ENCODE measurements around the gene FBH1.

The FBH1 gene

DNA sequence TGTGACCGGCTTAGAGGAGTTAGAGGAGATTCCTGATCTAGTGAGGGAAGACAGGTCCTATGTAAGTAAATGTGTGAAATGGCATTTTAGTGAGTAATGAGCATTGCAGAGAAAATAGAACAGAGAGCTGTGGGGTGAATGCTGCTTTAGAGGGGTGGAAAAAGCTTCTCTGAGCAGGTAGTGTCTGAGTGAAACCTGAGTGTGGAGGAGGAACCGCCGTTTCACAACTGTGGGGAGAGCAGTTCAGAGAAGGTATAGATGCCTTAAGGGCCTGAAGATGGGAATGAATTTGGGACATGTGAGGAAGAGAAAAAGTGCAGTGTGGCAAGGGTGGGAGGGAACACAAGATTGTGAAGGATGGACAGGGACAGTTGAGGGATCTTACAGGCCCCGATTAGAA lies 21.6 kb downstream of the FBH1 start:
- no peak overlapping the region for H3K9ac ChIP-seq (ENCODE audit: low read length)
- H3K4me1 ChIP-seq (ENCODE audit: control insufficient read depth, insufficient read depth, low read length): no peaks in the 10 kb centered on the region
- no peaks in the 10 kb centered on the region for H3K27me3 ChIP-seq (ENCODE audit: control insufficient read depth, insufficient read depth, low read length)
- H3K36me3 ChIP-seq (ENCODE audit: control insufficient read depth, insufficient read depth, low read length): peaks cover 54% of the 10 kb centered on the region
- H3K27ac ChIP-seq (ENCODE audit: low read depth, low read length): no peak overlapping the region
- no peak overlapping the region for H3K4me3 ChIP-seq (ENCODE audit: low read length)

DNA sequence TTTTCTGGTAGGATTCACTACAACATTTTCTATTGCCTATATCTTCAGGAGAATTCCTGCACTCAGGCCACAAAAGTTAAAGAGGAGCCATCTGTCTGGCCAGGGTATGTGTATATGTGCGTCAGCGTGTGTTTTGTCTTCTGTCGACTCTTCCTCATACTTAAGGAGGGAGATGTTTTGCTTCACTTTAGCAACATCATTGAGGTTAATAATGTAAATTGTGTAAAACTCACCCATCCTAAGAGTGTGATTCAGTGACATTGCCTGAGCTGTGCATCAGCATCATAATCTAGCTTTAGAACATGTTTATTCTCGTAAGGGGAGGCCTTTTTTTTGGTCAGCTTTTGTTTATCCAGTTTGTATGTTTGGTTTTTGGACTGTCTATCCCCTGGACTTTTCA lies 23.7 kb downstream of the FBH1 start:
- Histone ChIP-seq H3K27ac (ENCODE audit: low read depth, low read length) (no peak overlapping the region), H3K4me3 (ENCODE audit: low read length) (no peak overlapping the region), H3K36me3 (ENCODE audit: control insufficient read depth, insufficient read depth, low read length) (peaks cover 67% of the 10 kb centered on the region), H3K4me1 (ENCODE audit: control insufficient read depth, insufficient read depth, low read length) (no peaks in the 10 kb centered on the region), H3K9ac (ENCODE audit: low read length) (no peak overlapping the region), H3K27me3 (ENCODE audit: control insufficient read depth, insufficient read depth, low read length) (no peaks in the 10 kb centered on the region)

DNA sequence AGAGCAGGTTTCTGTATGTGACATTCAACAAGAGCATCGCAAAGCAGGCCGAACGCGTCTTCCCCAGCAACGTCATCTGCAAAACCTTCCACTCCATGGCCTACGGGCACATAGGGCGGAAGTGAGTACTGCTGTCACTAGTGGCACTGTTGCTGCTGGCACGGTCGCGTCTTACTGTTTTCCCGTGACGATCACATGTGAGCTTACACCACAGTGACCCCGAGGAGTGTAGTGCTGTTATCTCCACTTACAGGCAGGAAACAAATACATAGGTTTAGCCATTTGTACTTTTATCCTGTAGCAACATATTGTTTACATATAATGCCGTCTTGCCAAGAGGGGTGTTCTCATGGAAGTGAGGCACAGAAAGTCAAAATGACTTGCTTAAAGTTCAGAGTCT lies 25.4 kb downstream of the FBH1 start:
- Histone ChIP-seq H3K36me3 (ENCODE audit: control insufficient read depth, insufficient read depth, low read length) (peaks cover 54% of the 10 kb centered on the region), H3K4me3 (ENCODE audit: low read length) (no peak overlapping the region), H3K27me3 (ENCODE audit: control insufficient read depth, insufficient read depth, low read length) (no peaks in the 10 kb centered on the region), H3K4me1 (ENCODE audit: control insufficient read depth, insufficient read depth, low read length) (no peaks in the 10 kb centered on the region), H3K27ac (ENCODE audit: low read depth, low read length) (no peak overlapping the region), H3K9ac (ENCODE audit: low read length) (no peak overlapping the region)

DNA sequence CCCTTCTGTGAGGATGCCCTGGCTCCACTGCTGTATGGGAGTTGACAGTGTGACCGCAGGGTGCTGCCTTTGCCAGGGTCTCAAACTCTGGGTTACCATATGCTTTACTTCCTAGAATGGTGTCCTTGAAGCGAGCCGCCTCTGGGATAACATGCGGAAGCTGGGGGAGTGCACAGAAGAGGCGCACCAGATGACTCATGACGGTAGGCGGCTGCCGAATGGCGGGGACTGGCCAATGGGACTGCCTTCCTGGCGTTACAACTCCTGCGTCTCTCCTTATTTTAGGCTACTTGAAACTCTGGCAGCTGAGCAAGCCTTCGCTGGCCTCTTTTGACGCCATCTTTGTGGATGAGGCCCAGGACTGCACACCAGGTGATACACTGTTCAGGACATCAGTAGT lies 27.3 kb downstream of the FBH1 start:
- H3K9ac ChIP-seq (ENCODE audit: low read length): no peak overlapping the region
- no peak overlapping the region for H3K27ac ChIP-seq (ENCODE audit: low read depth, low read length)
- H3K27me3 ChIP-seq (ENCODE audit: control insufficient read depth, insufficient read depth, low read length): no peaks in the 10 kb centered on the region
- H3K4me3 ChIP-seq (ENCODE audit: low read length): no peak overlapping the region
- H3K4me1 ChIP-seq (ENCODE audit: control insufficient read depth, insufficient read depth, low read length): no peaks in the 10 kb centered on the region
- peaks cover 53% of the 10 kb centered on the region for H3K36me3 ChIP-seq (ENCODE audit: control insufficient read depth, insufficient read depth, low read length)

DNA sequence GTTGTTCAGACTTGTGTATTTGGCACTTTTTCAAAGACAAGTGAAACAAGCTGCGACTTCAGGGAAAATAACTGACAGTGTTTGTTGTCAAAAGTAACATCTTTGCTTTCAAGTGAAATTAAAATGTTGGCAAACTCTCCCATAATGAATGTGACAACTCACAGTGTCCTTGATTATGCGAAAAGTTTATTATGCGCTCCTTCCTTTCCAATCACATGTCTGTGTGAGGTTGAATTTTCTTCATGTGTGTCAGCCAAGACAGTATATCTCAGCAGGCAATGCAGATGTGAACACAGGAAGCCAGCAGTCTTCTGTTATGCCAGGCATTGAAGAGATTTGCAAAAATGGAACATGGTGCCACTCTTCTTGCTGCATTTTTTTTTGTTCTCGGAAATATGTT lies 28.7 kb downstream of the FBH1 start:
- H3K4me1 ChIP-seq (ENCODE audit: control insufficient read depth, insufficient read depth, low read length): no peaks in the 10 kb centered on the region
- H3K9ac ChIP-seq (ENCODE audit: low read length): no peak overlapping the region
- H3K27me3 ChIP-seq (ENCODE audit: control insufficient read depth, insufficient read depth, low read length): no peaks in the 10 kb centered on the region
- no peak overlapping the region for H3K27ac ChIP-seq (ENCODE audit: low read depth, low read length)
- peaks cover 63% of the 10 kb centered on the region for H3K36me3 ChIP-seq (ENCODE audit: control insufficient read depth, insufficient read depth, low read length)
- H3K4me3 ChIP-seq (ENCODE audit: low read length): no peak overlapping the region

DNA sequence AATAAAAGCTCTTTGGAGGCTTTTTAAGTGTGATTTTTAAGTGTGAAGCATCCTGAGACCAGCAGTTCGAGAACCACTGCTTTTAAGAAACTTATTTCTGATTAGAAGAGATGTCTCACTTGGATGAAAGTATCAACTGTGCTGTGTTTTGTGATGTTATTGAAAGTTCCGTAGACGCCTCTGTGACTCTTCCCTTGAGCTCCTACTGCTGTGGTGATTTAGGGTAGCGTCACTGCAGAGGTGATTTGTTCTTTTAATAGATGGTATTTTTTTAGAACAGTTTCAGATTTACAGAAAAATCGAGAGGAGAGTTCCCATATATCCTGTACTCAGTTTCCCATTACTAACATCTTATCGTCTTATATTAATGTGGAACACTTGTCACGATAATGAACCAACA lies 29.5 kb downstream of the FBH1 start:
- Histone ChIP-seq H3K9ac (ENCODE audit: low read length) (no peak overlapping the region), H3K4me3 (ENCODE audit: low read length) (no peak overlapping the region), H3K4me1 (ENCODE audit: control insufficient read depth, insufficient read depth, low read length) (no peaks in the 10 kb centered on the region), H3K27ac (ENCODE audit: low read depth, low read length) (no peak overlapping the region), H3K36me3 (ENCODE audit: control insufficient read depth, insufficient read depth, low read length) (peaks cover 62% of the 10 kb centered on the region), H3K27me3 (ENCODE audit: control insufficient read depth, insufficient read depth, low read length) (no peaks in the 10 kb centered on the region)

DNA sequence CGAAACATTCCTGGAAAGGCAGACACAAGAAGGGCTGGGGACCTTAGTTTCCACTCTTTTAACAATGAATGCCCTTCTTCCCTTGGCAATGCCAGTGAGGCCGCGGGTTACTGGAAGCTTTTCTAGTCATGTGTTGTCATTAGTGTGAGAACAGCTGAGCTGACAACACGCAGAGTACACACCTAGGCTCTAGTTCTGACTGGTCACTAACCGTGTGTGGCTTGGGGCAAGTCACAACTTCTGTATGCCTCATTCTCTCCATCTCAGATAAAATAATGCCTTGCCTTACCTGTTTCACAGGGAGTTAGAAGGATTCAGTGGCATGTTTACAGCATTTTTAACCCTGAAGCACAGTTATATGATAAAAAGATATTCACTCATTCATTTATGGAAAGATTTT lies 31.7 kb downstream of the FBH1 start:
- no peaks in the 10 kb centered on the region for H3K4me1 ChIP-seq (ENCODE audit: control insufficient read depth, insufficient read depth, low read length)
- no peaks in the 10 kb centered on the region for H3K27me3 ChIP-seq (ENCODE audit: control insufficient read depth, insufficient read depth, low read length)
- no peak overlapping the region for H3K9ac ChIP-seq (ENCODE audit: low read length)
- peaks cover 53% of the 10 kb centered on the region for H3K36me3 ChIP-seq (ENCODE audit: control insufficient read depth, insufficient read depth, low read length)
- H3K4me3 ChIP-seq (ENCODE audit: low read length): no peak overlapping the region
- no peak overlapping the region for H3K27ac ChIP-seq (ENCODE audit: low read depth, low read length)

DNA sequence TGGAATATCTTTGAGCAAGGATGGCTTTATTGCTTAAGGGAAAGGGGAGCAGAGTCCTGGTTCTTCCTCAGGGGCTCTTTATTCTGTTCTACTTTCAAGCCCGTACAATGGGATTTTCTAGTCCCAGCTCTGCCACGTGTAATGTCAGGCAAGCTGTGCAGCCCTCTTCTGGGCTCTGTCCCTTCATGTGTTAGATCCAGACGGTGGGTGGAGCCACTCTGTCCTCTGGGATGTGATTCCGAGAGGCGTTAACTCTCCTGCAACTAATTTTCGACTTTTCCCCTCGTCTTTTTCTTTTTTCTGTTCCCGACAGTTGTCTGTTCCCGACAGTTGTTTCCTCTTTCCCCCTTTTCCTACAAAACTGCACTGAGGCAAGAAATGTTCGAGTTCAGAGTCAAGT lies 34.8 kb downstream of the FBH1 start:
- H3K4me1 ChIP-seq (ENCODE audit: control insufficient read depth, insufficient read depth, low read length): no peaks in the 10 kb centered on the region
- H3K27ac ChIP-seq (ENCODE audit: low read depth, low read length): no peak overlapping the region
- no peak overlapping the region for H3K4me3 ChIP-seq (ENCODE audit: low read length)
- peaks cover 49% of the 10 kb centered on the region for H3K36me3 ChIP-seq (ENCODE audit: control insufficient read depth, insufficient read depth, low read length)
- no peak overlapping the region for H3K9ac ChIP-seq (ENCODE audit: low read length)
- no peaks in the 10 kb centered on the region for H3K27me3 ChIP-seq (ENCODE audit: control insufficient read depth, insufficient read depth, low read length)

DNA sequence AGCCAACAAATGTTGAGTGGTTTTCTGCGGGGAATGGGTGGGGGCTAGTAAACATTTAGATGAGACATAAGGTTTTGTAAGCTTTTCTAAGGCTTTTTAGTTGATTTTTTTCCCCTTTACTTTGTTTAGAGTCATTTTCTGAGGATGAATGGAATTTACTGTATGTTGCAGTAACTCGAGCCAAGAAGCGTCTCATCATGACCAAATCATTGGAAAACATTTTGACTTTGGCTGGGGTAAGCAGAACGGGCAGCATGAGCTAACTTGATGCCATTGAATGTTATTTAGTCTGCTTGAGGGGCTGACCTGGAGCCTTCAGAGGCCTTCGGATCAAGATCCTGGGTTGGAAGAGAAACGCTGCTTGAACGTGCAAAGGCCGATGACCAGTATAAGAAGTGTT lies 37.3 kb downstream of the FBH1 start:
- no peaks in the 10 kb centered on the region for H3K27me3 ChIP-seq (ENCODE audit: control insufficient read depth, insufficient read depth, low read length)
- no peak overlapping the region for H3K4me3 ChIP-seq (ENCODE audit: low read length)
- H3K36me3 ChIP-seq (ENCODE audit: control insufficient read depth, insufficient read depth, low read length): peaks cover 49% of the 10 kb centered on the region
- H3K27ac ChIP-seq (ENCODE audit: low read depth, low read length): no peak overlapping the region
- H3K4me1 ChIP-seq (ENCODE audit: control insufficient read depth, insufficient read depth, low read length): no peaks in the 10 kb centered on the region
- H3K9ac ChIP-seq (ENCODE audit: low read length): no peak overlapping the region

DNA sequence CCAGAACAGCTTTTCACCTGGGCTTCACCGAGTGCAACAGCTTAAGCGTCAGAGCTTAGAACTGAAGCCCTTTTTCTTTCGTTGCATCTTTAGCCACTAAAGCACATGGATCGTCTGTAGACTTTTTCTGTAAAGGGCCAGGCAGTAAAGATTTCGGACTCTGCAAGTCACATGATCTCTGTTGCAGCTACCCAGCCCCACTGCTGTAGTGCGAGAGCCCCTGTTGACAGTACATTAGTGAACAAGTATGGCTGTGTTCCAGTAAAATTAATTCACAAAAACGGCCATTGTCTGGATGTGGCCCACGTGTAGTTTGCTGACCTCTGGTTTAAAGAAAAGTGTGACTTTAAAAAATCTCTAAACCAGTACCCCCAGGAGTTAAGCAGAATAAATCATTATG lies 39.4 kb downstream of the FBH1 start:
- H3K27me3 ChIP-seq (ENCODE audit: control insufficient read depth, insufficient read depth, low read length): no peaks in the 10 kb centered on the region
- no peak overlapping the region for H3K9ac ChIP-seq (ENCODE audit: low read length)
- no peak overlapping the region for H3K4me3 ChIP-seq (ENCODE audit: low read length)
- no peaks in the 10 kb centered on the region for H3K4me1 ChIP-seq (ENCODE audit: control insufficient read depth, insufficient read depth, low read length)
- H3K27ac ChIP-seq (ENCODE audit: low read depth, low read length): no peak overlapping the region
- H3K36me3 ChIP-seq (ENCODE audit: control insufficient read depth, insufficient read depth, low read length): peaks cover 31% of the 10 kb centered on the region

DNA sequence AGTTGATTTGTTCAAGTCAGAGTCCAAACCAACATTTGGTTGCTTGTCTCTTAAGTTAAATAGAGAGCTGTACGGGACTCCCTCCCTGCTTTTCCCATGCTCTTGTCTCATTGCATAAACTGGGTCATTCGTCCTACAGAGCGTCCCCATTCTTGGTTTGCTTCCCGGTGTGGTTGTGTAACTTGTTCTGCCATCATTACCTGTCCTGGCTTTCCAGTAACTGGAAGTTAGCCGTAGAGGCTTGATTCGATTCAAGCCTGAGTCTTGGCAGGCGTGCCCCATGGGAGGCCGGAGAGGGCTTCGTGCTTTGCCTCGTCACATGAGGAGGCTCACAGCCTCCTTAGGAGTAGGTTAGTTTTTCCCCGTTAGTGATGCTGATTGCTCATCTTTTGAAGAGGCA lies 40.2 kb downstream of the FBH1 start:
- H3K4me1 ChIP-seq (ENCODE audit: control insufficient read depth, insufficient read depth, low read length): no peaks in the 10 kb centered on the region
- H3K4me3 ChIP-seq (ENCODE audit: low read length): no peak overlapping the region
- no peak overlapping the region for H3K27ac ChIP-seq (ENCODE audit: low read depth, low read length)
- peaks cover 28% of the 10 kb centered on the region for H3K36me3 ChIP-seq (ENCODE audit: control insufficient read depth, insufficient read depth, low read length)
- H3K9ac ChIP-seq (ENCODE audit: low read length): no peak overlapping the region
- no peaks in the 10 kb centered on the region for H3K27me3 ChIP-seq (ENCODE audit: control insufficient read depth, insufficient read depth, low read length)

DNA sequence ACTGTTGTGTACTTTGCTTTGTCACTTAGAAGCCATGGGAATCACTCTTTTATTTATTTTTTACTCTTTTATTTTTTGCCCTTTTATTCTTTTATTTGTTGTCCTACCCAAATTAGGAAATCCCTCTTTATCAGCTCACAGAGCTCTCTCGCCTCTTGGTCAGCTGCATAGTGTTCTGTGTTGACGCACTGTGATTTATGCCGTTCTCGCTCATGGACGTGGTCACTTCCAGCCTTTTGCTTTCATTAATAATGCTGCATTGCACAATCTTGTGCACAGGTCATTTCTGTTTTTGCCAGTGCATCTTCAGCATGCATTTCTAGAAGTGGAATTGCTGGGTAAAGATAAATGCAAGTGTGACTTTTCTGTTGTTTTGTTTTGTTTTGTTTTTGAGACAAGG lies 42.3 kb downstream of the FBH1 start:
- H3K4me1 ChIP-seq (ENCODE audit: control insufficient read depth, insufficient read depth, low read length): no peaks in the 10 kb centered on the region
- H3K27ac ChIP-seq (ENCODE audit: low read depth, low read length): no peak overlapping the region
- H3K36me3 ChIP-seq (ENCODE audit: control insufficient read depth, insufficient read depth, low read length): peaks cover 38% of the 10 kb centered on the region

DNA sequence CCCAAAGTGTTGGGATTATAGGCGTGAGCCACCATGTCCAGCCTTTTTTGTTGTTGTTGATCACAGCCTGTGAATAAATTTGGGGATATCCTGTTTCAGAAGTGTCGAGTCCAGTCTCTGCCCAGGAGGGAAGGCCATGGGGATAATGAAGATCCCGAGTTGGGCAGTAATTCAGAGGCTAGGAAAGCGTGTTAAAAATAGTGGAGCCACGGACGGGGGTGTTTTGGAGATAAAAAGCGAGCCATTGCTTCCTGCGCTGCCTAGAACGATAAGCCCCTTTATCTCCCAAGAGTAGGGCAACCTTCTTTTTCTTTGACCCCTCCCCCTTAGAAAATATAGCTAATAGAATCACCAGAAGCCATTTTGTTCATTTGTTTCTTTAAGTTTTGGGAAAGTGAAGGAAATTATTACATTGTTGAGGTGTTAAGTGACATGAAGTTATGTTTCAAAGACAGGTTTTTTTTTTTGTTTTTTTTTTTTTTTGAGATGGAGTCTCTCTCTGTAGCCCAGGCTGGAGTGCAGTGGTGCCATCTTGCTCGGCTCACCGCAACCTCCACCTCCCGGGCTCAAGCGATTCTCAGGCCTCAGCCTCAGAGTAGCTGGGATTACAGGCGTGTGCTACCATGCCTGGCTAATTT lies 44.0 kb downstream of the FBH1 start:
- no peak overlapping the region for H3K9ac ChIP-seq (ENCODE audit: low read length)
- no peak overlapping the region for H3K4me3 ChIP-seq (ENCODE audit: low read length)
- H3K36me3 ChIP-seq (ENCODE audit: control insufficient read depth, insufficient read depth, low read length): peaks cover 36% of the 10 kb centered on the region
- H3K27ac ChIP-seq (ENCODE audit: low read depth, low read length): no peak overlapping the region
- H3K27me3 ChIP-seq (ENCODE audit: control insufficient read depth, insufficient read depth, low read length): no peaks in the 10 kb centered on the region
- no peaks in the 10 kb centered on the region for H3K4me1 ChIP-seq (ENCODE audit: control insufficient read depth, insufficient read depth, low read length)

More for the DNA sequence above, 42.3 kb downstream of the FBH1 start:
- Histone ChIP-seq H3K4me3 (ENCODE audit: low read length) (no peak overlapping the region), H3K27me3 (ENCODE audit: control insufficient read depth, insufficient read depth, low read length) (no peaks in the 10 kb centered on the region), H3K9ac (ENCODE audit: low read length) (no peak overlapping the region)
